Astrocyte of the spinal cord (primary cell): ENCODE data around the gene SHOC2.

ENCODE experiments used
- DNase-seq: peaks from one replicate; pipeline ENCODE4 v3.0.0; 2011; ENCODE audit warnings: low read depth, low spot score
- H3K4me3 ChIP-seq: 2 replicates; pipeline ENCODE4 v1.5.1; 2011; ENCODE audit warnings: low read depth, mild to moderate bottlenecking, low read length, moderate library complexity
- CTCF ChIP-seq: IDR thresholded peaks from 2 replicates; pipeline ENCODE4 v1.5.1; 2012; ENCODE audit warnings: low read depth, mild to moderate bottlenecking, low read length, inconsistent platforms
- in situ Hi-C: cut with HindIII; loops from 2 replicates; pipeline ENCODE4 v1.10.0; 2017; ENCODE audit warnings: low sequenced_read_pairs

Gene SHOC2

GRCh38 chr10:110976577-110976976, 57.2 kb downstream of the SHOC2 start:
- no peak for DNase-seq
- in situ Hi-C loops: no loop called here
- H3K4me3 ChIP-seq: no peak overlapping the region
- no peak for TF ChIP-seq CTCF

GRCh38 chr10:110977662-110978061, 58.3 kb downstream of the SHOC2 start:
- H3K4me3 ChIP-seq: no peak overlapping the region
- DNase-seq: peak; percentile 47
- in situ Hi-C loops: no loop called here
- no peak for TF ChIP-seq CTCF

- H3K4me3 ChIP-seq: no peak overlapping the region
- DNase-seq: peak; percentile 68
- in situ Hi-C loops: no loop called here
- no peak for TF ChIP-seq CTCF
Observed at GRCh38 chr10:110978204-110978603, 58.8 kb downstream of the SHOC2 start.

GRCh38 chr10:110979611-110980010, 60.2 kb downstream of the SHOC2 start:
- no peak for DNase-seq
- in situ Hi-C loops: no loop called here
- TF ChIP-seq CTCF: no peak
- no peak overlapping the region for H3K4me3 ChIP-seq

GRCh38 chr10:110980807-110981206, 61.4 kb downstream of the SHOC2 start:
- in situ Hi-C loops: no loop called here
- no peak for DNase-seq
- no peak for TF ChIP-seq CTCF
- H3K4me3 ChIP-seq: no peak overlapping the region

- DNase-seq: no peak
- in situ Hi-C loops: no loop called here
- TF ChIP-seq CTCF: no peak
- H3K4me3 ChIP-seq: no peak overlapping the region
Observed at GRCh38 chr10:110983466-110983865, 64.1 kb downstream of the SHOC2 start.
